ES-I3 (cell line): ENCODE measurements around the gene DHCR24.

ENCODE experiments used
- H3K36me3 ChIP-seq: 2 replicates; pipeline ENCODE4 v1.6.1; 2013; ENCODE audit warnings: mild to moderate bottlenecking, low read length, control low read depth, moderate library complexity; ENCODE audit not compliant: insufficient read depth
- H3K4me1 ChIP-seq: 2 replicates; pipeline ENCODE4 v1.6.1; 2013; ENCODE audit warnings: mild to moderate bottlenecking, control low read depth, low read length; ENCODE audit not compliant: insufficient read depth
- H3K9ac ChIP-seq: 2 replicates; pipeline ENCODE4 v1.6.1; 2013; ENCODE audit warnings: low read depth, mild to moderate bottlenecking, low read length, moderate library complexity
- H3K9me3 ChIP-seq: 2 replicates; pipeline ENCODE4 v1.6.1; 2013; ENCODE audit warnings: mild to moderate bottlenecking, low read length, moderate library complexity; ENCODE audit not compliant: control insufficient read depth, insufficient read depth

The DHCR24 gene

GRCh38 chr1:54835970-54836369 is 51.0 kb downstream of the DHCR24 start:
- no peaks in the 10 kb centered on the region for H3K36me3 ChIP-seq

GRCh38 chr1:54835131-54835898 is 51.7 kb downstream of the DHCR24 start:
- Histone ChIP-seq H3K36me3 (no peaks in the 10 kb centered on the region), H3K4me1 (no peaks in the 10 kb centered on the region), H3K9me3 (no peaks in the 10 kb centered on the region), H3K9ac (no peak overlapping the region)

More at GRCh38 chr1:54835970-54836369, 51.0 kb downstream of the DHCR24 start:
- Histone ChIP-seq H3K9ac (no peak overlapping the region), H3K4me1 (no peaks in the 10 kb centered on the region), H3K9me3 (no peaks in the 10 kb centered on the region)

- no peaks in the 10 kb centered on the region for H3K36me3 ChIP-seq
- H3K4me1 ChIP-seq, result no peaks in the 10 kb centered on the region
- H3K9ac ChIP-seq, result no peak overlapping the region
Measured at GRCh38 chr1:54834007-54834541, 52.9 kb downstream of the DHCR24 start.

GRCh38 chr1:54833121-54833520 is 53.9 kb downstream of the DHCR24 start:
- H3K36me3 ChIP-seq, result no peaks in the 10 kb centered on the region
- H3K9me3 ChIP-seq, result no peaks in the 10 kb centered on the region
- no peaks in the 10 kb centered on the region for H3K4me1 ChIP-seq
- no peak overlapping the region for H3K9ac ChIP-seq

More at GRCh38 chr1:54834007-54834541, 52.9 kb downstream of the DHCR24 start:
- H3K9me3 ChIP-seq, result no peaks in the 10 kb centered on the region

GRCh38 chr1:54826226-54826816 is 60.7 kb downstream of the DHCR24 start:
- Histone ChIP-seq H3K36me3 (no peaks in the 10 kb centered on the region), H3K9me3 (0 out of 2 replicates have a peak, but pooled peaks cover 2% of the 10 kb centered on the region), H3K4me1 (no peaks in the 10 kb centered on the region), H3K9ac (no peak overlapping the region)

- Histone ChIP-seq H3K4me1 (no peaks in the 10 kb centered on the region), H3K9me3 (0 out of 2 replicates have a peak, but pooled peaks cover 2% of the 10 kb centered on the region), H3K9ac (no peak overlapping the region), H3K36me3 (no peaks in the 10 kb centered on the region)
Measured at GRCh38 chr1:54825696-54826095, 61.3 kb downstream of the DHCR24 start.

GRCh38 chr1:54823670-54824069 is 63.3 kb downstream of the DHCR24 start:
- H3K4me1 ChIP-seq, result no peaks in the 10 kb centered on the region
- no peak overlapping the region for H3K9ac ChIP-seq
- H3K9me3 ChIP-seq, result 0 out of 2 replicates have a peak, but pooled peaks cover 2% of the 10 kb centered on the region
- H3K36me3 ChIP-seq, result no peaks in the 10 kb centered on the region

GRCh38 chr1:54819733-54820132 is 67.3 kb downstream of the DHCR24 start:
- H3K4me1 ChIP-seq, result no peaks in the 10 kb centered on the region
- H3K36me3 ChIP-seq, result no peaks in the 10 kb centered on the region
- no peak overlapping the region for H3K9ac ChIP-seq
- H3K9me3 ChIP-seq, result 0 out of 2 replicates have a peak, but pooled peaks cover 2% of the 10 kb centered on the region

- 0 out of 2 replicates have a peak, but pooled peaks cover 2% of the 10 kb centered on the region for H3K9me3 ChIP-seq
- 0 out of 2 replicates have a peak, but pooled peaks cover 5% of the 10 kb centered on the region for H3K4me1 ChIP-seq
- no peak overlapping the region for H3K9ac ChIP-seq
- no peaks in the 10 kb centered on the region for H3K36me3 ChIP-seq
Measured at GRCh38 chr1:54819195-54819536, 67.8 kb downstream of the DHCR24 start.

GRCh38 chr1:54818461-54819194 is 68.4 kb downstream of the DHCR24 start:
- Histone ChIP-seq H3K36me3 (no peaks in the 10 kb centered on the region), H3K4me1 (0 out of 2 replicates have a peak, but pooled peaks cover 8% of the 10 kb centered on the region), H3K9ac (no peak overlapping the region), H3K9me3 (0 out of 2 replicates have a peak, but pooled peaks cover 1% of the 10 kb centered on the region)

- no peaks in the 10 kb centered on the region for H3K9me3 ChIP-seq
- no peaks in the 10 kb centered on the region for H3K36me3 ChIP-seq
- H3K4me1 ChIP-seq, result peaks cover 17% of the 10 kb centered on the region
- H3K9ac ChIP-seq, result no peak overlapping the region
Measured at GRCh38 chr1:54816951-54817350, 70.0 kb downstream of the DHCR24 start.

- Histone ChIP-seq H3K36me3 (no peaks in the 10 kb centered on the region), H3K9ac (no peak overlapping the region), H3K4me1 (peaks cover 17% of the 10 kb centered on the region), H3K9me3 (no peaks in the 10 kb centered on the region)
Measured at GRCh38 chr1:54816130-54816529, 70.9 kb downstream of the DHCR24 start.

GRCh38 chr1:54815086-54815876 is 71.7 kb downstream of the DHCR24 start:
- H3K9me3 ChIP-seq, result no peaks in the 10 kb centered on the region
- H3K9ac ChIP-seq, result no peak overlapping the region
- peaks cover 17% of the 10 kb centered on the region for H3K4me1 ChIP-seq

GRCh38 chr1:54814571-54814970 is 72.4 kb downstream of the DHCR24 start:
- Histone ChIP-seq H3K9me3 (no peaks in the 10 kb centered on the region), H3K4me1 (peaks cover 17% of the 10 kb centered on the region), H3K9ac (no peak overlapping the region), H3K36me3 (no peaks in the 10 kb centered on the region)

More at GRCh38 chr1:54815086-54815876, 71.7 kb downstream of the DHCR24 start:
- H3K36me3 ChIP-seq, result no peaks in the 10 kb centered on the region
